Activated CD4-positive, alpha-beta T cell treated with anti-CD3 and anti-CD28 coated beads, Interleukin-2, amount 50 U/mL, for 24 hours (primary cell): ENCODE data around the gene CTXND1.

Source experiments
- DNase-seq, 2 donors: peaks; one replicate each; pipeline ENCODE4 v3.0.0-alpha.2; 2020; ENCODE audit warnings: low read depth in 1 of 2, low spot score in 1 of 2

Gene CTXND1

GRCh38 chr15:80259942-80260510, 8.0 kb upstream of the CTXND1 start:
- no peak for DNase-seq

GRCh38 chr15:80251428-80252120, 439 bp downstream of the CTXND1 start:
- no peak for DNase-seq

GRCh38 chr15:80250614-80251427, 1.2 kb downstream of the CTXND1 start:
- no peak for DNase-seq

DNA sequence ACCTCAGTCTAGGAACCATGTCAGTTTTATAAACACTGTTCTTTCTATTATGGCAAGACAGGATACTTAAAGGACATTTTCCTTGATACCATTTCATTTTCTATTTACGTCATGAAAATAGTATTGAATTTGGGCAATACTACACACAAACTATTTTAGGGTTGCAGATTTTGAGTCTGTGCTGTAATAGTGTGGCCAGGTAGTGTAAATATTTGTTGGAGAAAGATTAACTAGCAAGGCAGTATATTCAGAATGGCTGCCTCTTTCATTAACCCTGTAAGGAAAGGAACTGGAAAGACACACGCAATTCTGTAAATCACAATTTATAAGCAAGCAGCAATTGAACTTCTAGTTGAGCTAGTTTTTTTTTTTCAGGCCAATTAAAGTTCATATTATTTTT, 2.0 kb downstream of the CTXND1 start:
- DNase-seq = no peak

DNA sequence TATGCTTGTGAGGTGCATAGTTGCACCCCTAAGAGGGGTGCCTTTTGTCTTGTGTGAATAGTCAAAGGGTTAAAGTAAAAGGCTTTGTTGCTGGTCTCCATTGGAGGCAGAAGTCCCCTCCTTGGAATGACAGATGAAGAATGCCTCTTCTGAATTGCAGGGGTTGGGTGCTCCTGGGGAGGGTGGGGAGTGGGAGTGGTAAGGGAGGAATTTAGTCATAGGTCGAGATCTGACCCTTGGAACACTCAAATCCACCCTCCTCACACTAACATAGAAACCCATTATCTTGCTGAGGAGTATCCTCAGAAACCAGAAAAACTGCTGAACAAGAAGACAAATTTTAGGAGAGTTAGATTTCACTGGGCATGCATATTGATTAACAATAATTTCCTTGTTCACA, 4.7 kb downstream of the CTXND1 start:
- no peak for DNase-seq

DNA sequence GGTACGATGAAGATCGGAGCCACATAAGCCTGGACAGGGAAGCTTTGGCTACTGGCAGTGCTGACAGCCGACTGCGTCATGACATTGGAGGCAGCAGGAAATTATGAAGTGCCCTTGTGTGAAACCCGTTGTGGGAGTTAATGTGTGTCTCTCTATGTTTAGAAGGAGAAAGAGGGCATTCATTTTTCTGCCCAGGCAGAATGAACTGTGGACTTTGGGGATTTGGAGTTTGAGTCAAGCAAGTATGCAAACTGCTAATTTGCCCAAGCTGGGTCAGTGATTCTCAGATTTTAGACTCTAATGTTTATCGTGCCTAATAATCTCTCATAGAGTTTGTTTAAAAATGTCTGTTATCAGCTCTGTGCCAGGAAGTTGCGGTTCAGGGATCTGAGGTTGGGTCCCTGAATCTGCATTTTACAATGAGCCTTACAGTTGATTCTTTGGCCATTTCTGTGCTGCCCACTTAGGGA, 5.6 kb downstream of the CTXND1 start:
- no peak for DNase-seq

GRCh38 chr15:80242802-80243201, 9.2 kb downstream of the CTXND1 start:
- DNase-seq = no peak

GRCh38 chr15:80242132-80242769, 9.8 kb downstream of the CTXND1 start:
- no peak for DNase-seq

- no peak for DNase-seq
Observed at GRCh38 chr15:80241508-80241907, 10.5 kb downstream of the CTXND1 start.

DNA sequence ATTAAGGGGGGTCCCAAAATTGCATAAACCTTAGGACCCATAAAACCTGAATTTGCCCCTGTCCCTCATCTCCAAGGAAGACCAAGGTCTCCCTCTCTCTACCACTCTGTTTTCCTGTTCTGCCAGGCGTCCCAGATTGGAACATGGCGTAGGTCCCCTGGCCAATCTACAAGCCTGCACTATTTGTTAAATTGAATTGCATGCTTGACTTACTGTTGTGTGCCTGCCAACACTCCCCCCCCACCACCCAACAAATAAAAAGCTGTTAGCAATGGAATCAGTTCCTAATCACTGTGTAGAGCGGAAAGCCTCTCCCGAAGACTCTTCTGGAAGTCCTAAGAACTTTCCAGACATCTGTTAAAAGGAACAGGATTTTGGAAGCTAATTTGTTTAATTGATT, 11.7 kb downstream of the CTXND1 start:
- no peak for DNase-seq

GRCh38 chr15:80234883-80235282, 17.1 kb downstream of the CTXND1 start:
- DNase-seq = peak in 1 of 2 donors; percentile 11

GRCh38 chr15:80233581-80233980, 18.4 kb downstream of the CTXND1 start:
- no peak for DNase-seq

- no peak for DNase-seq
Observed at GRCh38 chr15:80231371-80231770, 20.6 kb downstream of the CTXND1 start.

- DNase-seq = no peak
Observed at GRCh38 chr15:80228959-80229610, 22.9 kb downstream of the CTXND1 start.

GRCh38 chr15:80219955-80220354, 32.1 kb downstream of the CTXND1 start:
- DNase-seq = no peak

DNA sequence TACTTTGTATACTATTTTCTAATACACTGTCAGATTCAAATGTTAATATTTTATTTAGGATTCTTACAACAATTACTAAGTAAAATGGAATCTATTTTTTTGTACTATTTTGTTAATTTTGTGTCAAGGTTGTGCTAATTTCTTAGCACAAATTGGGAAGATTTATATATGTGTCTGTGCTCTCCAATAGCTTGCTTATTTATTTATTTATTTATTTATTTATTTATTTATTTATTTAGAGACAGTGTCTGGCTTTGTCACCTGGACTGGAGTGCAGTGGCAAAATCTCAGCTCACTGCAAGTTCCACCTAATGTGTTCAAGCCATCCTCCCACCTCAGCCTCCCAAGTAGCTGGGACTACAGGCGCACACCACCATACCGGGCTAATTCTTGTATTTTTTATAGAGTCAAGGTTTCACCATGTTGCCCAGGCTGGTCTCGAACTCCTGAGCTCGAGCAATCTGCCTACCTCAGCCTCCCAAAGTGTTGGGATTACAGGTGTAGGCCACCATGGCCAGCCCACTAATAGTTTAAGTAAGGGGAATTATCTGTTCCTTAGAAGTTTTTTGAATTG, 34.6 kb downstream of the CTXND1 start:
- no peak for DNase-seq

GRCh38 chr15:80216911-80217310, 35.1 kb downstream of the CTXND1 start:
- DNase-seq = no peak

GRCh38 chr15:80216141-80216540, 35.9 kb downstream of the CTXND1 start:
- DNase-seq = no peak

DNA sequence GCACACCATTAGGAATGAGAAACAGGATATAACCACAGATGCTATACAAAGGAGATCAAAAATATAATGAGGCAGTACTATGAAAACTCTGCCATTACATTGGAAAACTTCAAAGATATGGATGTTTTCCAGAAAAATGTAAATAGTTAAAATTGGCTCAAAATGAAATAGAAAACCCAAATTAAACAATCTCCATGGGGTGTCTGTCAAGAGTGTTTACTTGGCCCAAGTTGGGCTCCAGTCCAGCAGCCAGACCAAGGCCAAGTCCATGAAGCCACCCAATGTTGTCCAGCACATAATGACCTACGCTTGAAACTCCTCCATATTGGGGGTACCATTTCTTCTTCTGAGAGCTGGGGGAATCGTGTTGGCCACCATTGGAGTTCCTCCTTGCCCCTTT, 37.1 kb downstream of the CTXND1 start:
- DNase-seq = no peak

- DNase-seq = no peak
Observed at GRCh38 chr15:80211976-80212375, 40.0 kb downstream of the CTXND1 start.
